BJ (cell line): Measurements from ENCODE around the gene ARPC5L. TPM values are rescaled to one million over a fixed set of nuclear protein-coding genes. Genes with fewer than 3 reads are reported as not detected.

Experiments
- CTCF ChIA-PET: fragments of 350-600 bp; formaldehyde crosslinking; extraction: SDS; loops from one replicate; lab custom pipeline; 2021; ENCODE audit warnings: antibody characterized with exemption, inconsistent platforms; lab: Yijun Ruan, JAX
- POLR2A ChIA-PET: fragments of 300-600 bp; sonication (Branson Sonifier 250); formaldehyde crosslinking; extraction: SDS; loops from one replicate; lab custom pipeline; 2021; ENCODE audit warnings: antibody characterized with exemption; lab: Charles Lee
- DNase-seq: peaks from one replicate; pipeline ENCODE4 v3.0.0-alpha.2; 2011; ENCODE audit warnings: low read depth
- H3K27me3 ChIP-seq: 2 replicates; pipeline ENCODE4 v1.6.0; 2011; ENCODE audit warnings: low read length; ENCODE audit not compliant: control insufficient read depth, insufficient read depth
- H3K36me3 ChIP-seq: 2 replicates; pipeline ENCODE4 v1.5.1; 2011; ENCODE audit warnings: low read length; ENCODE audit not compliant: control insufficient read depth, insufficient read depth
- H3K4me3 ChIP-seq: 2 replicates; pipeline ENCODE4 v1.5.1; 2011; ENCODE audit warnings: low read depth, mild to moderate bottlenecking, control low read depth, low read length
- polyA plus RNA-seq: library from polyadenylated mRNA; depleted of rRNA; stranded (reverse); fragments of >200 nt; gene quantifications from 2 replicates; pipeline ENCODE4 v1.2.3, GENCODE V29; 2011
- TF ChIP-seq, protein P1 (sequence below): IDR thresholded peaks from 2 replicates; pipeline ENCODE4 v1.5.1; 2011; ENCODE audit warnings: low read depth, mild to moderate bottlenecking, control low read depth, inconsistent platforms, low read length, moderate library complexity; ENCODE audit not compliant: insufficient read depth

ARPC5L gene
- polyA plus RNA-seq, 1 experiment = 34.0 TPM

GRCh38 chr9:124879226-124879625 is 17.3 kb downstream of the ARPC5L start:
- ChIA-PET POLR2A (no interaction called here), CTCF (interaction anchor here (3.1 kb wide), 2 partner anchors 14 to 26 kb away, joined by 13 to 14 read pairs; partner anchors contain the start of gene WDR38)
- no peak for DNase-seq
- Histone ChIP-seq H3K36me3 (peaks cover 22% of the 10 kb centered on the region), H3K27me3 (no peaks in the 10 kb centered on the region), H3K4me3 (no peak overlapping the region)
- TF ChIP-seq, protein P1, sequence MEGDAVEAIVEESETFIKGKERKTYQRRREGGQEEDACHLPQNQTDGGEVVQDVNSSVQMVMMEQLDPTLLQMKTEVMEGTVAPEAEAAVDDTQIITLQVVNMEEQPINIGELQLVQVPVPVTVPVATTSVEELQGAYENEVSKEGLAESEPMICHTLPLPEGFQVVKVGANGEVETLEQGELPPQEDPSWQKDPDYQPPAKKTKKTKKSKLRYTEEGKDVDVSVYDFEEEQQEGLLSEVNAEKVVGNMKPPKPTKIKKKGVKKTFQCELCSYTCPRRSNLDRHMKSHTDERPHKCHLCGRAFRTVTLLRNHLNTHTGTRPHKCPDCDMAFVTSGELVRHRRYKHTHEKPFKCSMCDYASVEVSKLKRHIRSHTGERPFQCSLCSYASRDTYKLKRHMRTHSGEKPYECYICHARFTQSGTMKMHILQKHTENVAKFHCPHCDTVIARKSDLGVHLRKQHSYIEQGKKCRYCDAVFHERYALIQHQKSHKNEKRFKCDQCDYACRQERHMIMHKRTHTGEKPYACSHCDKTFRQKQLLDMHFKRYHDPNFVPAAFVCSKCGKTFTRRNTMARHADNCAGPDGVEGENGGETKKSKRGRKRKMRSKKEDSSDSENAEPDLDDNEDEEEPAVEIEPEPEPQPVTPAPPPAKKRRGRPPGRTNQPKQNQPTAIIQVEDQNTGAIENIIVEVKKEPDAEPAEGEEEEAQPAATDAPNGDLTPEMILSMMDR = no peak

GRCh38 chr9:124880501-124880900 is 18.6 kb downstream of the ARPC5L start:
- DNase-seq = no peak
- CTCF ChIA-PET = interaction anchor here (3.1 kb wide), 2 partner anchors 13 to 28 kb away, joined by 13 to 14 read pairs; partner anchors contain the start of gene WDR38
- POLR2A ChIA-PET = interaction anchor here (0.5 kb wide), 1 partner anchor 329 kb away, joined by 5 read pairs; no protein-coding TSS in a partner anchor
- TF ChIP-seq, protein P1 = no peak
- H3K36me3 ChIP-seq = peaks cover 19% of the 10 kb centered on the region
- H3K27me3 ChIP-seq = no peaks in the 10 kb centered on the region
- no peak overlapping the region for H3K4me3 ChIP-seq

- POLR2A ChIA-PET = no interaction called here
- Histone ChIP-seq H3K4me3 (no peak overlapping the region), H3K36me3 (peaks cover 19% of the 10 kb centered on the region), H3K27me3 (no peaks in the 10 kb centered on the region)
- TF ChIP-seq, protein P1 = no peak
- CTCF ChIA-PET = interaction anchor here (1.2 to 3.1 kb wide), 2 partner anchors 12 to 17 kb away, joined by 3 to 13 read pairs; no protein-coding TSS in a partner anchor
- DNase-seq = no peak
These were observed 19.3 kb downstream of the ARPC5L start for GRCh38 chr9:124881138-124881743.

- H3K4me3 ChIP-seq = no peak overlapping the region
- no peaks in the 10 kb centered on the region for H3K27me3 ChIP-seq
- TF ChIP-seq, protein P1 = no peak
- CTCF ChIA-PET = interaction anchor here (0.7 to 3.1 kb wide), 5 partner anchors 11 to 32 kb away, joined by 3 to 13 read pairs (median 4); partner anchors contain the start of gene ARPC5L
- H3K36me3 ChIP-seq = peaks cover 22% of the 10 kb centered on the region
- POLR2A ChIA-PET = no interaction called here
- DNase-seq = no peak
These were observed 20.3 kb downstream of the ARPC5L start for GRCh38 chr9:124882231-124882630.

- ChIA-PET POLR2A (no interaction called here), CTCF (no interaction called here)
- DNase-seq = no peak
- peaks cover 34% of the 10 kb centered on the region for H3K36me3 ChIP-seq
- no peak overlapping the region for H3K4me3 ChIP-seq
- H3K27me3 ChIP-seq = no peaks in the 10 kb centered on the region
- TF ChIP-seq, protein P1 = no peak
These were observed 22.4 kb downstream of the ARPC5L start for GRCh38 chr9:124884376-124884775.
